VCaP (cell line): ENCODE data around the gene TPRA1.

ENCODE experiments used
- H3K27ac ChIP-seq: fragments of 450-650 bp; 2 replicates; pipeline ENCODE4 v1.5.1; 2017
- CTCF ChIP-seq: fragments of 450-650 bp; conservative IDR thresholded peaks from 2 replicates; pipeline ENCODE4 v1.5.1; 2017; ENCODE audit warnings: mild to moderate bottlenecking, moderate library complexity

Gene TPRA1

DNA sequence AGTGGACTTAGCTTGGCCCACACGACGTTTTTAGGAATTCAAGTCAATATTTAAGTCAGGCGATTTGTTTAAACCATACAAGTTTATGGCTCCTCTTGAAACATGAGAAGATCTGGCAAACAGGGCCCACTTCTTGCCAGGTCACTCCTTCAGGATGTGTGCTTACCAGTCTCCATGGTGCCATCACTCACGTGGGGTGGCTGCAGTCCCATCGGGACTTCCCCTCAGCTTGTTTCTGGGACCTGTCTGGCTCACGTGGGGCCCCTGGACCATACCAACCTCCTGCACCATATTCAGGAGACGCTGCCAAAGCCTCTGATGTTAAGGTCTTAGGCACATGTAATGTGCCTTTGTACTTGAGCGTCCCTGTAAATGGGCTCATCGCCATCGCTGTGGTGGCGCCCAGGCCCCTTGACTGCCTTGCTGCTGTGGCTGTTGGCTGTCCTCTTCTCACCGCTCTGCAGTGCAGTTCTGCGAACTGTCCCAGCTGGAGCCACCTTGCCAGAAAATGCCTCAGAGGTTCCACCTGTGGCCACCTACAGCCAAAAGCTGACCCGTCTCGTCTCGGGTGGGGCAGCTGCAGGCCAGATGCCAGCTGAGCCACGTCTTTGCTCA, 16.6 kb upstream of the TPRA1 start:
- no peak for TF ChIP-seq CTCF
- H3K27ac ChIP-seq = peak overlapping the region; percentile 93

DNA sequence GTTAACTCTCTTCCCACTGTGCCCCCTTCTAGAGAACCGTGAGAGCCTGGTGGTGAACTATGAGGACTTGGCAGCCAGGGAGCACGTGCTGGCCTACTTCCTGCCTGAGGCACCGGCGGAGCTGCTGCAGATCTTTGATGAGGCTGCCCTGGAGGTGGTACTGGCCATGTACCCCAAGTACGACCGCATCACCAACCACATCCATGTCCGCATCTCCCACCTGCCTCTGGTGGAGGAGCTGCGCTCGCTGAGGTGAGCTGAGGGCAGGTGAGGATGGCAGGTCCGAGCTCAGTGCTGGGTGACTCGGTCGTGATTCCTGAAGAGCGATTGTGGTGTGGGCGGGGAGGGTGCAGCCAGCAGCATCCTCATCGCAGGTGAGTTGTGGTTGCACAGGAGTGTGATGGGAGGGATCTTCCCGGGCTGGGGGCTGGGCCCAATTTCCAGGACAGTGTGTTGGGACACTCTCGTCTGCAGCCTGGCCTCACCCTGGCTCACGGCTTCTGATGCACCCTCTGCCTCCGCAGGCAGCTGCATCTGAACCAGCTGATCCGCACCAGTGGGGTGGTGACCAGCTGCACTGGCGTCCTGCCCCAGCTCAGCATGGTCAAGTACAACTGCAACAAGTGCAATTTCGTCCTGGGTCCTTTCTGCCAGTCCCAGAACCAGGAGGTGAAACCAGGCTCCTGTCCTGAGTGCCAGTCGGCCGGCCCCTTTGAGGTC, 15.7 kb upstream of the TPRA1 start:
- H3K27ac ChIP-seq = peak overlapping the region; percentile 93
- no peak for TF ChIP-seq CTCF

DNA sequence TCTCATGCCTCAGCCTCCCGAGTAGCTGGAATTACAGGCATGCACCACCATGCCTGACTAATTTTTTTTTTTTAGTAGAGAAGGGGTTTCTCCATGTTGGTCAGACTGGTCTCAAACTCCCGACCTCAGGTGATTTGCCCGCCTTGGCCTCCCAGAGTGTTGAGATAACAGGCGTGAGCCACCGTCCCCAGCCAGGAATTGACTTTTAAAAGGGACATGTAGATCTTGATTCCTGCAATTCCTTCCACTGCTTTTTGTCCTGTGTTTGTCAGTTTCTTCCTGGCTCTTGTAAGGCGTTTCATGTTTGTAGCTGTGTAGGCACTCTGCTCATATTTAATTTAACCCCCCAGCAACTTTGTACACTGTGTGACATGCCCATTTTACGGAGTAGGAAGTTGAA, 15.0 kb upstream of the TPRA1 start:
- H3K27ac ChIP-seq = peak overlapping the region; percentile 93

GRCh38 chr3:127604546-127605165, 14.1 kb upstream of the TPRA1 start:
- peak overlapping the region; percentile 93 for H3K27ac ChIP-seq
- TF ChIP-seq CTCF = no peak

GRCh38 chr3:127604035-127604434, 13.5 kb upstream of the TPRA1 start:
- TF ChIP-seq CTCF = no peak
- peak overlapping the region; percentile 93; the same call in 1 of the 2 replicates for H3K27ac ChIP-seq

GRCh38 chr3:127600749-127601456, 10.4 kb upstream of the TPRA1 start:
- H3K27ac ChIP-seq = no peak overlapping the region
- TF ChIP-seq CTCF = no peak

GRCh38 chr3:127598841-127599570, 8.5 kb upstream of the TPRA1 start:
- peak overlapping the region; percentile 81 for H3K27ac ChIP-seq
- no peak for TF ChIP-seq CTCF
